ENCODE data around the gene ASXL1.

- TF ChIP-seq REST (IDR thresholded peaks at IDR 0.05) (no peak), RAD21 (conservative IDR thresholded peaks at IDR 0.05 in 1 of 2, IDR thresholded peaks at IDR 0.05 in 1 of 2) (no peak), POLR2A (IDR thresholded peaks at IDR 0.05; ENCODE audit: low read length) (no peak)
Observed at GRCh38 chr20:32449890-32450401, 91.8 kb downstream of the ASXL1 start.
